GM19238 (cell line): ENCODE measurements around the gene TMEM238.

Source experiments
- DNase-seq: peaks from one replicate; pipeline ENCODE4 v3.0.0; 2011; ENCODE audit warnings: low spot score; ENCODE audit not compliant: insufficient read length

The TMEM238 gene

DNA sequence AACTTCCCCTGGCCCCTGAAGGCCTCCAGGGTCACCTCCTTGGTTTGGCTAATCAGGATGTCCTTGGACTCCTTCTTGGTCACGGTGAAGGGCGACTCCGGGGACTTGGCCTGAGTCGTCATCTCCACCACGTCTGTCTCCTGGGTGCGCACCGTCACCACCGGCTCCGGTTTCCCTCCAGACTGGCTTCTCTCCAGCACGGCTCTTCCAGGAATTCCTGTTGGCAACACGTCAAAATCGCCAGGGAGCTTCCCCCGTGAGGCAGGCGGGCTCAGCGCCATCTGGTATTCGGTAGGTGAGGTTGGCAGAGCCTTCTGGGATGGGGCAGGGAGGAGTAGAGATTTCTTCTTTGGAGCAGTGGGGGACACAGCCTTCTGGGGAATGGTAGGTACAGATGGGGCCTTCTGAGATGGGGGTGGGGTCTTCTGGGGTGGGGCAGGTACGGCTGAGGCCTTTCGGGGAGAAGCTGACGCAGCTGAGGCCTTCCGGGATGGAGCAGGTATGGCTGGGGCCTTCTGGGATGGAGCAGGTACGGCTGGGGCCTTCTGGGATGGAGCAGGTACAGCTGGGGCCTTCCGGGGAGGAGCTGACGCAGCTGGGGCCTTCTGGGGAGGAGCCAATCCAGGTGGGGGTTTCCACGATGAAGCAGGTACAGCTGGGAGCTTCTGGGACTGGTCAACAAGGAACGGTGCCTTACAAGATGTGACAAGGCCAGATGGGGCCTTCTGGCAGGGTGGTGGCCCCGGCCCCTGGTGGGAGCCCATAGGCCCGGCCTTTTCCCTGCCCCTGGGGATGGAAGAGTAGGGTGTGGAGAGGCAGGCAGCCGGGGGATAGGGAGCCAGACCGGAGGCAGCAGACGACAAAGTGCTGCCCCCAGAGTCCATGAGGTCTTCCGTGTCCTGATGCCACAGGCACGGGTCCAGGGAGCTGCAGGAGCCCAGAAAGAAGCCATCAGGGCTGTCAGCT is 24.9 kb downstream of the TMEM238 start:
- no peak for DNase-seq

DNA sequence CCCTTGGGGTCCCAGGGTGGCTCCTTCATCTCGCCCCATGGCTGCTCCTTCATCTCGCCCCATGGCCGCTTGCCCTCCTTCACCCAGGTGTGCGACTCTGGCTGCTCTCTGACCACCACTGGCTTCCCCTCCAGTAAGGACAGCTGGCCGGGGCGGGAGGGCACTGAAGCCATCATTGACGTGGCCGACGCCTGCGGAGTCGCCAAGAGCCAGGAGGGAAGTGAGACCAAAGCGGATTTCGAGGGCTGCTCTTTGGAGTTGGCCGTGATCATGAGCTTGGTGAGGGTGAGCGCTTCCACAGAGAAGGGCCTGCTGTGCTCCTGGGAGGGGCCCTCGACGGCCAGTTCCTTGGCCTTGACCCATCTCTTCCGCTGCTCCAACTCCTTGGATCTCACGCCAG is 25.6 kb downstream of the TMEM238 start:
- no peak for DNase-seq

DNA sequence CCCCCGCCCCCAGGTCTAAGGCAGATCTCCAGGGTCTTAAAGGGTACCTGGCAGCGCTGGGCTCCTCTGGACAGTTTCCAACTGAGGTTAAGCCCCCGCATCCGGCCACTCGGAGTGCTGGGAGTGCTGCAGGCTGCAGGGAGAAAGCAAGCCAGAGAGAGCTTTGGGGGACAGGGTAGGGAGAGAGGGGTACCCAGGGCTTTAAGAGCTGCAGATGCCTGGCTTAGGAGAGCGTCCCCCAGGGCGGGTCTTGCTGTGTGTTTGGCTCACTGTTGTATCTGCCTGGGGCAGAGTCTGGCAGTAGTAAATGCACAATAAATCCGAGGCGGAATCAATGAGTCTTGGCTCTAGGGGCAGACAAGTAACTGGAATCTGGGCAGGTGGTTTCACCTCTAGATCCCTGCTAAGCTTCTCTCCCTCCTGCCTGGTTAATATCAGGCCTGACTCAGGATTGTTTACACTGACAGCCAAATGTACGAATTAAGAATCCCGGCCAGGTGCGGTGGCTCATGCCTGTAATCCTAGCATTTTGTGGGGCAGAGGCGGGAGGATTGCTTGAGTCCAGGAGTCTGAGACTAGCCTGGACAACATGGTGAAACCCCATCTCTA is 28.8 kb downstream of the TMEM238 start:
- DNase-seq: no peak

DNA sequence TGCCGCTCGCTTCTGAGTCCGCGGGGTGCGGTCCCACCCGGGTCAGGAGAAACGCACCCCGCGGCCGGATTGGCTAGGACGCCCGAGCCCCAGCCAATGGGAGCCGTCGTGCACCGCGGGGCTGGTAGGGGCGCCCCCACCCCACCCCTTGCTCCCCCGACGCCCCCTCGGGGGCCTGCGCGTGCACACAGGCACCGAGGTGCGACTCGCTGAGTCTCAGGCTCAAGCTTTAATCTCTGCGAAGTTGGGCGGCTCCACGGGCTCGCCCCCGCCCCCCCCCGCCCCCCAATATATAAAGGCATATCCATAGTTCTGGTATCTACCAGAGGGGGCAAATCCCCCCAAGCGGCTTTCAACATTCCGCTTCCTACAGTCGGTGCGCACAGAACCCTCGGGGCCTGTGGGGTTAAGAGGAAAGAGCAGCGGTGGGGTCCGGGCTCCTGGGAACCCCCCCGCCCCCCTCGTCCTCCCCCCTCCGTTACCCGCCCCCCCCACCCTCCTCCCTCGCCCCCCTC is 29.3 kb downstream of the TMEM238 start, which contains the start of gene COX6B2:
TSS of gene COX6B2 (minus strand) at position 22 of the 515 bp plus-strand sequence. CDS start 198 bp downstream, outside the sequence.
- DNase-seq: no peak

DNA sequence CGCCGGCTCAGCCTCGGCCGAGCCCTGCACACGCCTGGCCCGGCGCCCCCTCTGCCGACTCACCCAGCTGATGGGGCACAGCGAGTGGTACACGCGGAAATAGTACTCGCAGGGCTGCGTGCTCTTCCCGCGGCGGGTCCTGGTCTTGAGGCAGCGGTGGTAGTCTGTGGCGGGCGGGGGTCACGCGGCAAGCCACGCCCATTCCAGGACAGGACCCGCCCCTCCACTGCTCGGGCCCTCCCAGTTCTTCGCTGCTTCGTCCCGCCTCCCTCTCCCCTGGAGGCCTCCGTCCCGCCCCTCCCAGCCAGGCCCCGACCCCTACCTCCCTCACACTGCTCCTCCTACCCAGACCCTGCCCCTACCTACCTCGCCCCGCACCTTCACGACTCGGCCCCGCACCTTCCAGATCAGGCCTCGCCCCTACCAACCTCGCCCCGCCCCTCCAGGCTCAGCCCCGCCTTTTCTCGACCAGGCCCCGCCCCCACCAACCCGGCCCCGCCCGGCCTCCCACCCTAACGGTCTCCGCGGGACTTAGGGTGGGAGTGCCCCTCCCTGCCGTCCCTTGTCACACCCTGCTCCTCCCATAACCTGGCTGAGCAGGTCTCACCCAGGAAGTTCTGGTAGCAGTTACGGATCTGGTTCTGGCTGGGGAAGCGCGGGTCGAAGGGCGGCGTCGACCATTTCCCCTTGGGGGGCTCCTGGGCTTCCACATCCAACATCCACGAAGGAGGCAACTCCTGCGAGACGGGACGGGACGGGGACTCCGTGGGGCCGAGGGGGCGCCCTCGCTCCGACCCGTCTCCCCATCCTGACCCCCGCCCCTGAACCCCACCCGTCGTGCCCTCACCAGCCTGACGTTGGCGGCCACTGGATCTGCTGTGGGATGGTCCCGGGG is 30.0 kb downstream of the TMEM238 start:
- DNase-seq: peak; percentile 78

DNA sequence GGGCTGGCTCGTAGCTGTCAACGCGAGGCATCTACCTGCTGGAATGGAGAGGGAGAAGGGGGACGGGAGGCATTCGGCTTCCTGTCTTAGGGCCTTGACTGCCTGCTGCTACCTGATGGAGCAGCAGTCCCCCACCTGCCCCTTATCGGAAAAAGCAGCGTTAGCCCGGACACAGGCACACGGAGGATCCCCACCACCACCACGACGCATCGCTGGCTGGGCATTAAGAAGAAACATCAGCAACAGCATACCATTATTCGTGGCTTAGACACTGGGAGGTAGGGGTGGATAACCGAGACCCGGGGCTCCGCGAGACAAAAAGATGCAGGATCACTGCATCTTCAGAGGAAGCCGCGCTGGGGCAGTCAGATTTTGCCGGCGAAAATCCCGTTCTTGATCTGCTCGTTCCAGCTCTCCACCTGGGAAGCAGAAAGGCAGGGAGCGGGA is 30.7 kb downstream of the TMEM238 start:
- DNase-seq: no peak

DNA sequence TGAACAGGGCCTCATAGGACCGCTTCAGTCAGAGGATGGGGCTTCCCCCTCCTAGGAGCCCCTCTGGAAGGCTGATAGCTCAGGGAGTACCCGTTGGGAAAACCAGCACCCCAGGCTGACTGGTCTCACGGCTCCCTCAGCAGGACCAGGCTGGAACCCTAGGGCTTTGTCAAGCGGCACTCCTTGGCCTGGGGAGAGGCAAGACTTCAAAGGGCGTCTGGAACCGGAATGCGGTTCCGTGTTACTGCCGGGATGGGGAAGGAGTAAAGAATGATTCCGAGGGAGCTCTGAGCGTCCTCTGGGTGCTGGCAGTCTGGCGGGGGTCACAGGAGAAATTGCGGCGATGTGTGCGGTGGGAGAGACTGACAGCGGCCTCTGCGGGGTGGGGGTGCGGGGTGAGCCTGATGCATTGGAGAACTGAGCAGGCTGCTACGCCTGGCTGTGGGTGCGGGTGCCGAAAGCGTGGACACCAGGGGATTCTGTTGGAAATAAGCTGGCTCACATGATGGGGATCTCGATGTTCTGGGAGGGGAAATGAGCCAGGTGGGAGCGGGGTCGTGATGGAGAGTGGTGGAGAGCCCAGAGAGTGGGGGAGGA is 31.4 kb downstream of the TMEM238 start:
- DNase-seq: no peak

DNA sequence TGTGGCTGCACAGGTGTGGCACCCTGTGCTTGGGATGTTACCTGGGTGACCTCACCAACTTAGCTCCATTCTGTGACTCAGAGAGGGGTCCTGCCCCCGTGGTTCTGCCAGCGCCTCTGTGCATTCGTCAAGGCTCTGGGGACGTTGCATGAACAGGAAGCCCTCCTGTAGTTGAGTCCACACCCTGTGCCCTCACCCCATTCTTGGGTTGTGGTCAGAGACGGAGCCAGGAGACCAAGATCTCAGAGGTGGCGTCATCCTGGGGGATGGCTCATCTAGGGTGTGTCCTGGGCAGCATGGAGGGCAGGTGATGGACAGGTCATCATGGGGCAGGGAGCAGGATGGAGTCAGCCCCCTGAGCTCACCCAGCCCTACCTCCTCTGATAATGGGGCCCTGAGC is 32.1 kb downstream of the TMEM238 start:
- no peak for DNase-seq

DNA sequence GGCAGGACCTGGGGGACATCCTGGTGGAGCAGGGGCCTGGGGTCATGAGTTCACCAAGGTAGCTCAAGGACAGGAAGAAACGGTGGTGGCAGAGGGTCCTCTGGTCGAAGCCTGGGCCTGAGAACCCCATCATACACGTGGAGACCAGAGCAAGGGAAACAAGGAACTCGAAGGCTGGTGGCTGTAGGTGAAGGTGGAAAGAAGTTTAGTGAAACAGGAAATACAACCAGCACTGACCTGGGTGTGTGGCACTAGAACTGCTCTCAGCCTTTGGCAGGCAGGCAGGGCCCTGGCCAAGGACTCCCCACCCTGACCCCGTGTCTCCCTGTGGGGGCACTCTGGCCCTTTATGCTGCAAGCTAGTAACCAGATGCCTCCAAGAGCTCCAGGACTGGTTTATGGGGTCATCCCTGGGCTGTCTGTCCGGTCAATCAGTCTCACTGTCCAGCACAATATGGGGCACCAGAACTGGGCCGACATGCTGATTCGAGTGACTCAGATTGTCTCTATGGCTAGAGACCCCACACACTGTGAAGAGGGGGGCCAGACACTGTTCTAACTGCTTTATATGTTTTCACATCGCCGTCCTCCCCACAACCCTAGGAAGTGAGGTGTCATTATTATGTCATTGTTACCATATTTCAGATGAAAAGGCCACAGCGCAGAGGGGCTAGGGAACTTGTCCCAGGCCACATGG is 33.3 kb downstream of the TMEM238 start:
- DNase-seq: no peak

DNA sequence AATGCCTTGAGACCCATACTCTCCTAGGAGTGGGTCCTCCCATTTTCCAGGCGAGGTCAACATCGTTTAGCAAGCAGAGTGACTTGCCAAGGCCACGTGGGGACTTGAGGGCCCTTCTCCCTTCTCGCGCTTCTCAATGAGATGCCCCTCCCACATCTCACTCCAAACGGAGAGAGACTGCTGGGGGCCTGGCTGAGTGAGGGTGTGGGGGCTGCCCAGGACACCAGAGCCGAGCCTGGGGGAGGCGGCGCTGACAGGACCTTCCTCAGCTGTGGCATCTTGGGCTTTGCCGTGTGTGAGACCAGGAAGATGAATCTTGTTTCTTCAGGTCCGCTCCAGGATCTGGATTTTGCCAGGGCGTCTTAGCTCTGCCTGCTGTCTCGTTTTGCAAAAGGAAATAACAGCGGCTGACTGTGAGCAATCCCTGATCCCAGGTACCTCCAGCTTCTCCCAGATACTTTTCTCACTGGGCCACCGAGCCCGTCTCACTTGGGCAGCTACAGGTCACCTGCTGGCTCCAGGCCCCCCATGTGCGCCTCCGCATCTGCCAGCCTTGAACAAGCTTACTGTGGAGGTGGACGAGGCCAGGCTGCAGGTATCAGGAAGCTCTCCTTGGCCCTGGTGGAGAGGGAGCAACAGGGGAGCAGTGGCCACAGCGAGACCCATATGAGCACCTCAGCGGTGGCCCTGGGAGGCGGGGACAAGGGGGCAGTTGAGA is 35.6 kb downstream of the TMEM238 start:
- DNase-seq: no peak

DNA sequence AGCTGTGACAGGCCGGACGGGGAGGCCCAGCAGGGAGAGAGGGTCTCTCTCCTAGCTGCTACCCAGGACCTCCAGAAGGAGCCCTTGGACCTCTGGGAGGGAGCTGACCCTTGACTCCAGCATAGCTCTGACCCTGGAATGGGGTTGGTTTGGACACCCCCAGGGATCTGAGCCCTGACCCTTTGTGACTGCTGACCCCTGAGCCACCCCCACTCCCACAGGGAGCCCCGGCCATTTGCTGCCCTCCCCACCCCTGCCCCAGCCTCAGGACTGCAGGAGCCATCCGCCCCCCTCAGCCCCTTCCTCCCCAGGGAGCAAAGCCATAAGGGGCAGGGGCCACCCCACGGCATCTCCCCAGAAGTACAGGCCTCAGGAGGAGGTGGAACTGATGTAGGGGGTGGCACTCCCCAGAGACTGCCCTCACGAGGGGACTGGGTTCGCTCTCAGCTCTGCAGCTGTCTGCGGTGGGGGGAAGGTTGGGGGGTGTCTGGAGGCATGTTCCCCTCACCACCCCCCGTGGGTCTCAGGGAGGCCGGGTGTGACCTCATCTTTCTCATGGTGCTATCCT is 36.6 kb downstream of the TMEM238 start:
- no peak for DNase-seq

DNA sequence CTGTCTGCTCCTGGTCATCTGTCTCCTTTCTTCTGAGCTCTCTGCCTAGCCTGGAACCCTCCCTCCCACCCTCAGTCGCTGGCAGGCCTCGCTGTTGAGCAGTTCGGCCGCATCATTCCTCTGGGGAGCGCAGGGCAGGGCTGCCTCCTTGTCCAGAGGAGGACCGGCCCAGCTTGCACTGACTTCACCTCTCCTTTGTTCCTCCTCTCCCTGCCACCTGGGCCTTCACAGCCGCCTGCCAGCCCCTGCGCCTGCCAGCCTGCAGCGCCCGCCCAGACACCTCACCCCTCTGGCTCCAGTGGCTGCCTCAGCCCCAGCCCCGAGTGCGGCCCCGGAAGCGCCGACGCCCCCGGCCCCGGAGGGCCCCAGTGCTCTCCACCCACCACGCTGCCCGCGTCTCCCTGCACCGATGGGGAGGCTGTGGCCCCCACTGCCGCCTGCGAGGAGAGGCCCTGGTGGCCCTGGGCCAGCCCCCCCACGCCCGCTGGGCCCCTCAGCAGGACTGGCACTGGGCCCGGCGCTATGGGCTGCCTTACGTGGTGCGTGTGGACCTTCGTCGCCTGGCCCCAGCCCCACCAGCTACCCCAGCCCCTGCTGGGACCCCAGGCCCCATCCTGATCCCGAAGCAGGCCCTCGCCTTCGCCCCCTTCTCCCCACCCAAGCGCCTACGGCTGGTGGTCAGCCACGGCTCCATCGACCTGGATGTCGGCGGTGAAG is 37.2 kb downstream of the TMEM238 start:
- DNase-seq: no peak

DNA sequence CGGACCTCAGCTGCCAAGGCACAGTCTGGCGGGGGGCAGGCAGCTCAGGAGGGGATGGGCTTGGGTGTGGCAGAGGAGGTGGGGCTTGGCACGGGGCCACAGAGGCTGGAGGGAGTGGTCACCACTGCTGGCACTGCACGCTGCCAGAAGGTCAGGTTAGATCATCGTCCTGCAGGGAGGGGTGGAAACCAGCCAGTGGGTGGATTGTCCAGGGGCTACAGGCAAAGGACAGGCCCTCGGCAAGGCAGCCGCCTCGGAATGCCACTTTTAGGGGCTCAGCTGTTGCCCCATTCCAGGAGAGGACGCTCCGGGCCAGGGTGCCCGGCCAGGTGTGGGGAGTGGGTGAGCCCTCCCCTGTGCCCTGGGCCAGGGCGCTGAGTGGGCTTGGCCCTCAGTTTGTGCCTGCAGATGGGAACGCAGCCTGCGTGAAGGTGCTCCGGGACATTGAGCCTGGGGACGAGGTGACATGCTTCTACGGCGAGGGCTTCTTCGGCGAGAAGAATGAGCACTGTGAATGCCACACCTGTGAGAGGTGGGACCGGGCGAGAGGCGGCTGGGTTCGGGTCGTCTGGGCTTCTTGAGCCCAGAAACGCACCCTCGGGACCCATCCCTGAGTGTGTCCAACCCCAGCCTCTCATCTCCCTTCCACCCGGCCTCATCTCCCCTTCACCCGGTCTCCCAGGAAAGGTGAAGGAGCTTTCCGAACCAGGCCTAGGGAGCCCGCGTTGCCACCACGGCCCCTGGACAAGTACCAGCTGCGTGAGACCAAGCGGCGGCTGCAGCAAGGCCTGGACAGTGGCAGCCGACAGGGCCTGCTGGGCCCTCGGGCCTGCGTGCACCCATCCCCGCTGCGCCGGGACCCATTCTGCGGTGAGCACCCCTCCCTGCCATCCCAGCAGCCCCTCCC is 38.0 kb downstream of the TMEM238 start:
- no peak for DNase-seq

DNA sequence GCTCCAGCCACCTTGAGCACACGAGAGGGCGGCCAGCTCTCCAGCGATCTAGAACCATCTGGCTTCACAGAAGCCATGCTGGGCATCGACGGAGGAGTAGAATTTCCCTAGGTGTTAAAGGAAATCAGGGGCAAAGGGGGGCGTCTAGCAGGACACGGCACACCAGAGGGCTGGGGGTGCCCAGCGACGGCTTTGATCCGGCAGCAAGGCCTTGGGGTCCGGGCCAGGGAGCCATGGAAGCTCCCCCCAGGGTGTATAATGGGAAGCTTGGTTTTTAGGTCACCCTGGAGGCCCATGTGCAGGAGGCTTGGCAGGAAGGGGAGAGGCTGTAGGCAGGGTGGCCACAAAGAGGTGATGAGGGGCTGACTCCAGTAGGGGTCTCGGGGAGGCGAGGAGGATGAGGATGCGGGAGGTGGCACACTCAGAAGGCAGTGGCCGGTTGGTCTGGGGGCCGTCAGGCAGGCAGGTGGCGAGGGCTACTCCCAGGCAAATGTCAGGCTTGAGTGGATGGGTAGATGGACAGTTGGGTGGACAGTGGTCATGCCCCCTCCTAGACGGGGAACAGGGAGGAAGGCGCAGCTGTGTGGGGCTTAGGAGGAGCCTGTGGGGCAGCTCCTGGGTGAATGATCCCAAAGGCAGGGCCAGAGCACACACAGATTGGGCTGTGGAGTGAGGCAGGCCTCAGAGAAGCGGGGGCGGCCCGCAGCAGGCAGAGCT is 38.8 kb downstream of the TMEM238 start:
- DNase-seq: no peak

DNA sequence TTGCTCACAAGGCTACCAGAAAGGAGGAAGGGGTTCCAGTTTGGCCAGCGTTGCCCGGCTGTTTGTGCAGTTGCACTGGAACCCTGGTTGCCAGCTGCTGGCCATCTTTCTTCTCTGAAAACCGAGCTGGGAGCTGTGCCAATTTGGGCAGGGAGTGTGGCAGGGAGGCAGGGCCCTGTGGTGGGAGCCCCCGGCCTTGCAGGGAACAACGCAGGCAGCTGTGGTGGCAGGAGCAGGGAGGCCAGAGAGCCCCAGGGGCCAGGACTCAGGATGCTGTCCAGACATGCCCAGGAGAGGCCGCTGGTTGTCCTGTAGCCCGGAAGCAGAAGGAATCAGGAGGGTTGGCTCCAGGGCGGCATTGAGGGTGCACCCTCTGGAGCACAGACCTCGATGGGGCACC is 39.6 kb downstream of the TMEM238 start:
- no peak for DNase-seq

DNA sequence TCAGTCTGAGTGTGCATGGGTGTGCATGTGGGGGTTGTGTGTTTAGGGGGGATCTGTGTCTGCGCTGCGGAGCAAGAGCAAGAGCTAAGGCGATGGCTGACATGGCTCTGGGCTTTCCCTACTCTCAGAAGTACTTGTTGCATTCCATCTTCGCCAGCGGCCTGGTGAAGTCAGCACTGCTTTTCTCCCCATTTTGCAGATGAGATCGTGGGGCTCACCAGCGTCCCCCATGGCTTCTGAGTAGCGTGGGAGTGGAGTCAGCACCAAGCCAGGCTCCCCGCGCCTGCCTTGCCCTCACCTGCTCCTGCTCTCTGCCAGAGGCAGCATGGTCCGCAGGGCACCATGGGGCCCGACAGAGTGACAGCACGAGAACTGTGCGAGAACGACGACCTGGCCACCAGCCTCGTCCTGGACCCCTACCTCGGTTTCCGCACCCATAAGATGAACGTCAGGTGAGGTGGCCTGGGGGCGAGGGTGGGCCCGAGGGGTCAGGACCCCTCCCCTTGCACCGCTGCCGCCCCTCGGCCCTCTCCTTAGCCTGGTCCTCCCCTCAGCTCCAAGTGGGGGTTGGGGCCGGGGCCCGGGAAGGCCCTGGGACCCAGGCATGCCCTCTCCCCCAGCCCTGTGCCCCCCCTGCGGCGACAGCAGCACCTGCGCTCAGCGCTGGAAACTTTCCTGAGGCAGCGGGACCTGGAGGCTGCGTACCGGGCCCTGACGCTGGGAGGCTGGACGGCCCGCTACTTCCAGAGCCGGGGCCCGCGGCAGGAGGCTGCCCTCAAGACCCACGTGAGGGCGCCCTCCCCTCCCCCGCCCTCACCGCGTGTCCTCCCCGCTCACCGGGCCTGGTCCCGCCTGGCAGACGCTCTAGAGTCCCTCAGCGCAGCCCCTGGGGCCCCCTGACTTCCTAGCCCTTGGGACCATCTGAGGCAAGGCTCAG is 42.2 kb downstream of the TMEM238 start:
- no peak for DNase-seq
